ENCODE results near the gene RB1. TPM values are rescaled to one million over a fixed set of nuclear protein-coding genes. Genes with fewer than 3 reads are reported as not detected.

The RB1 gene
- total RNA-seq, 1 experiment from 2014 or later: 36.7 TPM

- intact Hi-C loops (cut with micrococcal nuclease): no loop called here
- no peaks in the 10 kb centered on the region for H3K79me2 ChIP-seq (ENCODE audit: insufficient read depth, low read length)
- no peaks in the 10 kb centered on the region for H3K4me1 ChIP-seq (ENCODE audit: control insufficient read depth in 1 of 2, insufficient read depth in 2 of 2, low read length in 2 of 2)
- DNase-seq (ENCODE audit: low read depth, low spot score): no peak
- BruUV-seq (replicated peaks): no TSS peak
- no peak overlapping the region for H3K4me3 ChIP-seq (replicated peaks in 1 of 2; ENCODE audit: low read depth in 1 of 2, low read length in 2 of 2)
- ChIA-PET RAD21 (ENCODE audit: low non-redundant PET in 1 of 2, low total read pairs in 2 of 2, uncharacterized antibody in 2 of 2, unreplicated experiment in 2 of 2) (no interaction called here), CTCF (no interaction called here), POLR2A (no interaction called here)
- H3K9me3 ChIP-seq (ENCODE audit: control insufficient read depth in 1 of 2, insufficient read depth in 1 of 2, low read depth in 1 of 2, low read length in 2 of 2): no peaks in the 10 kb centered on the region
- no peaks in the 10 kb centered on the region for H3K27me3 ChIP-seq (ENCODE audit: insufficient read depth, low read length)
- no peak overlapping the region for H2AFZ ChIP-seq (ENCODE audit: low read depth, low read length, poor library complexity, severe bottlenecking)
- H3K27ac ChIP-seq (ENCODE audit: low read depth, low read length): no peak overlapping the region
- no peak for TF ChIP-seq JUND (IDR thresholded peaks at IDR 0.05)
- no peak for TF ChIP-seq CBX3 (IDR thresholded peaks at IDR 0.05; ENCODE audit: low read depth)
- no peak for TF ChIP-seq POLR2A (IDR thresholded peaks at IDR 0.05; ENCODE audit: borderline replicate concordance, extremely low read depth, insufficient read depth, insufficient read length)
- TF ChIP-seq MAX (IDR thresholded peaks at IDR 0.05): no peak
- TF ChIP-seq REST (IDR thresholded peaks at IDR 0.05; ENCODE audit: low read depth): no peak
- no peak for TF ChIP-seq EZH2 (IDR thresholded peaks at IDR 0.05)
- TF ChIP-seq POLR2AphosphoS5 (IDR thresholded peaks at IDR 0.05; ENCODE audit: low read depth, low read length): no peak
- TF ChIP-seq SP1 (IDR thresholded peaks at IDR 0.05; ENCODE audit: low read depth): no peak
- TF ChIP-seq TCF7L2 (IDR thresholded peaks at IDR 0.05; ENCODE audit: borderline replicate concordance, extremely low read depth, insufficient read depth, insufficient read length): no peak
- no peak for TF ChIP-seq EGR1 (IDR thresholded peaks at IDR 0.05; ENCODE audit: low read depth)
- TF ChIP-seq EZH2phosphoT487 (IDR thresholded peaks at IDR 0.05; ENCODE audit: borderline replicate concordance): no peak
- no peak for TF ChIP-seq ELF1 (IDR thresholded peaks at IDR 0.05; ENCODE audit: borderline replicate concordance, low read depth)
- TF ChIP-seq FOSL1 (IDR thresholded peaks at IDR 0.05; ENCODE audit: low read depth): no peak
- no peak for TF ChIP-seq ZBTB33 (IDR thresholded peaks at IDR 0.05; ENCODE audit: extremely low read depth, insufficient replicate concordance, low read length)
- TF ChIP-seq ATF3 (IDR thresholded peaks at IDR 0.05): no peak
- no peak for TF ChIP-seq ZFX (IDR thresholded peaks at IDR 0.05)
- no peaks in the 10 kb centered on the region for H4K20me1 ChIP-seq (ENCODE audit: insufficient read depth)
- no peak for ATAC-seq
- H3K36me3 ChIP-seq (ENCODE audit: control insufficient read depth in 1 of 2, insufficient read depth in 2 of 2, low read length in 2 of 2): no peaks in the 10 kb centered on the region; a peak in 1 of 4 replicates
- H3K9me2 ChIP-seq (ENCODE audit: insufficient read depth): no peaks in the 10 kb centered on the region
- H3K9ac ChIP-seq (ENCODE audit: low read length): no peak overlapping the region
- H3K4me2 ChIP-seq (ENCODE audit: low read length): no peak overlapping the region
Observed at GRCh38 chr13:48401480-48401879, 97.9 kb downstream of the RB1 start.
